Ramos (cell line): ENCODE measurements around the gene SLC13A4.
"Not testable (repeated sequence)": the region's sequence is repeated elsewhere in the genome, so short reads cannot be mapped to it uniquely, and the experiment has no call there.

Source experiments
- in situ Hi-C: fragments of 300-500 bp; cut with MboI; formaldehyde crosslinking; loops from one replicate; pipeline ENCODE4 v1.14.3; 2022; ENCODE audit warnings: low sequenced_read_pairs; ENCODE audit not compliant: unreplicated experiment

The SLC13A4 gene

DNA sequence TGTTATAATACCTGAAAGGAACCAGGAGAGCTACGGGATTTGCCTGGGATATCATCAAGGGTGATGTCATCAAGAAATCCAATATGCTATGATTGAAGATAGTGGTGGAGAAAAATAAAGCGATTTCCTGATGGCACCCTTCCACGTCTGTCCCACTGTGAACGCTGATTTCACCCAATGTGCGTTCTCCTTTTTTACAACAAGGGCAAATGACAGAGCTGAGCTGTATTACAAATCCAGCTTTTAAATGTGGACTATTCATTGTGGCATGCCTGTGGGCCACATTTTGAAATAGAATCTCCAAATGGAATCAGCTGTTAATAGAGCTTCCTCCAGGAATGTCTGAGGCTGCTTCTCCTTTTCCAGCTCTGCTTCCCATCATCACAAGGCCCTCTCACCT lies 23.3 kb downstream of the SLC13A4 start:
- in situ Hi-C loops = no loop called here

DNA sequence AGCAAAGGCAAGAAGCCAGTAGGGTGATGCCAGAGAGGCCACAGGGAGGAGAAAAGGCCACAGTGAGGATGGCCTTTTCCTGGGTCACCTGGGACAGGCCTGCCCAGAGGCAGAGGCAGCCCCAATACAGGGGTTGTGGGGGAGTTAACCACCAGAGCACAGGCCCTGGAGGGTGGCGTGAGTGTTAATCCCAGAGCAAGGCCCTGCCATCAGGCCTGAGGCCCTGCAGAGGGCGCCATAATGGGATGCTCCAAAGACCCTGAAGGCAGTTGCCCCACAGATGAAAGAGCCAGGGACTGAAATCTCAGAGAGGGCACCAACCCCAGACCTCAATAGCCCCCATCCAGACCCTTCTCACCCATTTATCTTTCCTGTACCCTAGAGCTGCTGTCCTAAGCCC lies 23.9 kb downstream of the SLC13A4 start:
- in situ Hi-C loops = no loop called here

DNA sequence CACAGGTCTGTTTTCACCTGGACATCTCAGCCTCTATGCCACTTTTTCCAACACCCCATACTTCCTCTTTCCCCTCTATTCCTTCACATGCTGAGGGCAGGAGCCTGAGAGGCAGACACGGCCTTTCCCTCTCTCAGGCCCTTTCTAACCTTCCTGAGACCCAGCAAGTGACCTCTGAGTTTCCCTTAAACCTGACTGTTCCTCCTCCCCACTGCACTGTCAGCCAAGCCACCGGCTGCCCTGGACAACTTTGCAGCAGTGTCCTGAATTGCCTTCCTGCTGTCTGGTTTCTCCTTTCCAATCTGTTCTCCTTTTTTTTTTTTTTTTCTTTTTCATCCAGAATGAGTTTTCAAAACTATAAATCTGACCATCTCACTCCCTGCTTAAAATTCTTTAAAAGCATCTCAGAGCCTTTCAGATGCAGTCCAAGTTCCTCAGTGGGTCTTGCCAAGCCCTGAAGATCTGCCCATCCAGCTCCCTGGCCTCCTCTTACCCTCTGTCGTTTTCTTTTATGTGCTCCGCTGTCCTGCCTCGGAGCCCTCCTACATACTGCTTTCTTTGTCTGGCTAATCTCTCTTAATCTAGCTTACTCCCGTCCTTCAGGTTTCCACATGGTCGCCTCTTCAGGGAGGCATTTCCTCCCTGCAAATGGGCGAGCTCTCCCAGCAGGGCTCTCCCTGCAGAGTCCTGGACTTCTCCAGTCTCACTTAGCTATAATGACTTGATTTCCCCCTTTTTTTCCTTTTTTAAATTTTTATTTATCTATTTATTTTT lies 30.5 kb downstream of the SLC13A4 start:
- in situ Hi-C loops = no loop called here

DNA sequence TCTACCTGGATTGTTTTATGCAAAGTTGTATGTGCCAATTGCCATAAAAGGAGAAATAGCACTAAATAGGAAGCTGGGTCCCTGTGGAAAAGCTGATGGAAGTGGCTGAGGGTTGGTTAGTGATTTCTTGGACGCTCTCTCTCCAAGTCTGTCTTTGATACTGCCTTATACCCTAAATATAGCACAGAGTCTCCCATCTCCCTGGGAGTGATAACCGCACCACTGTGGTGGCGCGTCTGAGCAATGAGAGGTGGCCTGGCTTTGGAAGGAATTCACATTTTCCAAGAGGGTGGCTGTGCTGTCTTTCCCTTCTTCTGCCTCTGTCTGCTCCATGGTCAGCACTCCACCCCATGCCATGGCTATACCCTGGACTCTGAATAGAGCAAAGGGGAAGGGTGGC lies 34.4 kb downstream of the SLC13A4 start:
- in situ Hi-C loops = no loop called here

DNA sequence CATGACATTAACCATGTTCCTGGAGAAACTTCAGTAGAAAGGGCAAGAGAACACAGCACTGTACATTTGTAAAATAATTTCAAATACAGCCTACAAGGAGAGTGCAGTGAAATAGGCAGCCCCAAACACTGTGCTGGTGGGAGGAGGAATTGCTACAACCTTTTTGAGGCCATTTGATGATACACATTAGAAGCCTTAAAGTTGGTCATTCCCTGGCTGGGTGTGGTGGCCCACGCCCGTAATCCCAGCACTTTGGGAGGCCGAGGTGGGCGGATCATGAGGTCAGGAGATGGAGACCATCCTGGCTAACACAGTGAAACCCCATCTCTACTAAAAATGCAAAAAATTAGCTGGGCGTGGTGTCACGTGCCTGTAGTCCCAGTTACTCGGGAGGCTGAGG lies 35.4 kb downstream of the SLC13A4 start:
- in situ Hi-C loops = not testable (repeated sequence)

DNA sequence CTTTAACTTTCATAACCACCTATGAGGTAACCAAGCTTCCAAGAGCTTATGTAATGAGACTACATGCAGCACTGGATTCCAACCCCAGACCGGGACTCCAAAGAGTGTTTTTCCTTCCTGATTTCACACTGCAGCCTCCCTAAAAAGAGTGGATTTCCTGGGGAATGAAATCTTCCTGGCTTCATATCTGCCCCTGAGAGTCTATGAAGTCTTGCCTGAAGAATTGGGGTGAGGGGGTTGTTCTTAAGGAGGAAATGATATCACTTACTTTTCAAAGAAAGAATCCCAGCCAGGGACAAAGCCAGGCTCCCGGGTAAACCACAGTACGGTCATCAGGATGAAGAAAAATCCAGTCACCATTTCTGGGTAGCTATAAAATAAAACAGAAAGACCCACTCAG lies 35.9 kb downstream of the SLC13A4 start:
- in situ Hi-C loops = no loop called here

DNA sequence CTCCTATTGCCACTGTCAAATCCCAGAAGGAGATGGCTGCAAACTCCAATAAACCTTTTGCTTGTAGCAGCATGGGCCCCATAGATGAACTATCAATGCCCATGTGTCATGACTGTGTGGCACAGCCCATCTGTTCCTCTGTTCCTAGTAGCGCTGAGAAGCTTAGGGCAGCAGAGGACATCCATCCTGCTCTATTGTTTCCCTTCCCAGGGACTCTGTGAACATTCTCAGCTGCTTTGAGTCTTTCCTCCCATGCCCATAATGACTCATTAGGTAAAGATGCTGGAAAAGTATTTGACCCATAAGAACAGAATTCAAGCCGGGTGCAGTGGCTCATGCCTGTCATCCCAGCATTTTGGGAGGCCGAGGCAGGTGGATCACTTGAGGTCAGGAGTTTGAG lies 37.4 kb downstream of the SLC13A4 start:
- in situ Hi-C loops = no loop called here

DNA sequence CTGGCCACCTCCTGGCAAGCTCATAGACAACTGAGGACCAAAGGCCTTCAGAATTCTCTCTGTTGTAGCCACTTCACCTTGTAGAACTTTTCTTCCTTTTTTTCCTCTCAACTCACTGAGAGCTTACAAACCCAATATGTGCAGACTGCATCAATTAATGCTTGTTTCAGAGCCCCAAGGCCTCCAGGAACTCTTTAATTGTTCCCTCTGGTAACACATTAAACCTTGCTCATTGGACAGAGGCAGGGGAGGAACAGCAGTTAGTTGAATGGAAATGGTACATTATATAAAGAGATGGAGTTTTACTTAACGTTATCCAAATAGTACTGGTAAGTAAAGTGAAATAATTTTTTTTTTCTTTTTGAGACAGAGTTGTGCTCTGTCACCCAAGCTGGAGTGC lies 40.5 kb downstream of the SLC13A4 start:
- in situ Hi-C loops = no loop called here

DNA sequence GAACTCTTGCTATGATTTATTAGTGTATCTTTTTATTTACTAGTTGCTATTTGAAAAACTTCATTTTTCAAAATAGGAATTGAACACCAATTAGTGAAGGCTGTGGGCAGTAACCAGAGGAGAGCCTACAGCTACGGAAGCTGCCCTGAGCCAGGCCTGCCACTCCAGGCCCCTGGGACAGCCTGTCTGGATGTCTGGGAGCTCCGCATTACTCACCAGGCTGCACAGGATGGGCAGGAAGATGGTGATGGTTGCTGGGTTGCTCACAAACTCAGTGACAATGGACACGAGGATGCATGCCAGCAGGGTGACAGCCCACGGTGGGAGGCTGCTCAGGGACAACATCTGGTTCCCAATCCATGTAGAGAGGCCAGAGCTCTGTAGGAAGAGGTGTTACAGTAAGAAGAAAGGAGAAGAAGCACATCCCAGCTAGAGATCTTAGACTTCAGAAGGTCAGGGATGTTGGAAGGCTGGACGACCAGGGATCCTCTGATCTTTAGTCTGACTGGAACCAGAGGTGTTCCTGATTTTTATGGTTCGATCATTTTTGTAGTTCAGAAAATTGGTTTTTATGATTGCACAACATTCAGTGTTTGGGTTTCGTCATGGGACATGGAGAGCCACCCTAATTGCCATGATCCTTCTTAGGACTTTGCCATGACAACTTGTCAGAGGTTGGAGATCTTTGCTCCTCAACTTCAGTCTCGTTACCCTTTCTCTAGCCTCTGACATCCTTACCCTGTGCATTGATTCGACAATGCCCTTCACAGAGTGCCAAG lies 42.5 kb downstream of the SLC13A4 start:
- in situ Hi-C loops = no loop called here

DNA sequence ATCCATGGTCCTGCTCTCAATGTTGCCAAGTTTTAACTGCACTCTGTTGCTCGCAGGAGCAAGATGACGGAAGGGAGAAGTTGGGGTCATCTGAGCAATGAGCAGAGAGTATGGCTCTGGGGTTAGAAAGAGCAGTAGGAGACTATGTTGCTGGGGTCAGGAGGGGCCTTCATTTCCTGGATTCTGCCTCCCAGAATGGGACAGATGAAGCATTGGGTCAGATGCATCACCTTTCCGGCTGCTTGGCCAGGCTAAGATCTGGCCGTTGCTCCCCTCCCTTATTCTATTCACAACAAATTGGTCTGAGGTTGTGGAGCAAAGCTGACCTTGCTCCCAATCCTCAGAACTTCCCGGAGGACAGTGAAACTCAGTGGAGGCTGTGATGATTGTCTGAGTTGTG lies 43.3 kb downstream of the SLC13A4 start:
- in situ Hi-C loops = no loop called here

DNA sequence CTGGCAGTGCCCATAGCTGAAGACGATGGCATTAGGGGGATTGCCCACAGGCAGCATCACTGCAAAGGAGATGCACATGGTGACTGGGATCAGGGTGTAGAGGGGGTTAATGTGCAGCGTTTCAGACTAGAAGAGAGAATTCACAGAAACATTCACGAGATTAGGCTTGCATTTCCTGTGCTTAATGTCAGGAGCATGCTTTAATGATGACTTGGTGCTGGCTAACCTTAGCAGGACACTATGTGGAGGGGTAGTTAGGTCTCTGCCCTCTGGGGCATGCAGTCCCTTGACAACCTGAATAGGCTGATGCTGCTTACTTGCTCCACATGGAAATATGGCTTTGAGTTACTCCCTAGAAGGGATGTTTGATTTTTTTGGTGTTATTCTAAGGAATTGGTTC lies 43.9 kb downstream of the SLC13A4 start:
- in situ Hi-C loops = no loop called here

DNA sequence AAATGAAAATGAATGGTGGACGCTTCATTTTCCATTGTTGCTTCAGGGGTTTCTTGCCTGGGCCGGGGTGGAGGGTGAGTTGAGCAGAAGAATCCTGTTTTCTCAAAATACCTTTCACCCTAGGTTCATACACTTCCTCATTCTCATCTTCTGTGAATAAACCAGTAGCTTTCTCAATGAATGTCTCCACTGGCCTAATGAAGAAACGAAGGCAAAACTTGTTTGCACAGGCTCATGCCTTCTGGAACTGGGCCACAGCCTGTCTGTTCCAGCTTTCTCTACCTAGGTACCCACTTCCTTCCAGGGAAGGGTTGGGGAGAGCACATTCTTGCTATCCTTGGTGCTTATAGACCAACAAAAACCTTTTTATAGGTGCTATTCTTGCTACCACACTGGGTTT lies 44.4 kb downstream of the SLC13A4 start:
- in situ Hi-C loops = no loop called here

DNA sequence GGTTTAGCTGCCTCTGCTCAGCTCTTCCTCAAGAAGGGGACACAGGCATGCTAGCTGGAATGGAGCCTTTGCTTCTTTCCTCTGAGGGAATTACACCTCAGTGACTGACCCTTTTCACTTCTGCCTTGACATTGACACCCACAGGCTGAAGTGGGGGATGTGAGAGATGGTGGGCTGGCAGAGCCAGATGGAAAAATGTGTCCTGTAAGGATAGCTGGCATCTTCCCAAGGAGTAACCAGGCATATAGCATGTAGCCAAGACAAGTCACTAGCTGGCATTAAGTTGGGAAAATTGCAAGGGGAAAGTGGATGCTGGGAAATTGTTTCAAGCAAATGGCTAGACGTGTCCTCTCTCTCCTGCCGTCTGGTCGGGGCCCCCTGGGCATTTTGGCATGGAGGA lies 45.8 kb downstream of the SLC13A4 start:
- in situ Hi-C loops = no loop called here

DNA sequence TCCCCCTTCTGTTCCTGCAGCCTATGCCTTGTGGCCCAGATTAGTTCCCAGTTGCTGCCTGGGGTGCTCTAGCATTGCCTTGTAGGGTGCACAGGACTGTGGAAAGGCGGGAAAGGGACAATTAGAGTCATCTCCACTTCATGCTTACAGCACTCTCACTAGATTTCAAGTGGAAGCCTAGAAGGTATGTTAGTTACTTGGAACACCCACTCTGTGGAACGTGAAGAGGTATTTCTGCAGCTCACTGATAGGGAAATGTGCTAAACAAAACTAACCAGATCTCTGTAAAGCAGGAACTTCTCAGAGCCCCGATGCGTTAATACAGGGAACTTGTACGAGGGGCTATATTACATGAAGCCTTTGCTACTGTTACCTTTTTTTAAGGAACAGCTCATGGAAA lies 46.2 kb downstream of the SLC13A4 start:
- in situ Hi-C loops = no loop called here

DNA sequence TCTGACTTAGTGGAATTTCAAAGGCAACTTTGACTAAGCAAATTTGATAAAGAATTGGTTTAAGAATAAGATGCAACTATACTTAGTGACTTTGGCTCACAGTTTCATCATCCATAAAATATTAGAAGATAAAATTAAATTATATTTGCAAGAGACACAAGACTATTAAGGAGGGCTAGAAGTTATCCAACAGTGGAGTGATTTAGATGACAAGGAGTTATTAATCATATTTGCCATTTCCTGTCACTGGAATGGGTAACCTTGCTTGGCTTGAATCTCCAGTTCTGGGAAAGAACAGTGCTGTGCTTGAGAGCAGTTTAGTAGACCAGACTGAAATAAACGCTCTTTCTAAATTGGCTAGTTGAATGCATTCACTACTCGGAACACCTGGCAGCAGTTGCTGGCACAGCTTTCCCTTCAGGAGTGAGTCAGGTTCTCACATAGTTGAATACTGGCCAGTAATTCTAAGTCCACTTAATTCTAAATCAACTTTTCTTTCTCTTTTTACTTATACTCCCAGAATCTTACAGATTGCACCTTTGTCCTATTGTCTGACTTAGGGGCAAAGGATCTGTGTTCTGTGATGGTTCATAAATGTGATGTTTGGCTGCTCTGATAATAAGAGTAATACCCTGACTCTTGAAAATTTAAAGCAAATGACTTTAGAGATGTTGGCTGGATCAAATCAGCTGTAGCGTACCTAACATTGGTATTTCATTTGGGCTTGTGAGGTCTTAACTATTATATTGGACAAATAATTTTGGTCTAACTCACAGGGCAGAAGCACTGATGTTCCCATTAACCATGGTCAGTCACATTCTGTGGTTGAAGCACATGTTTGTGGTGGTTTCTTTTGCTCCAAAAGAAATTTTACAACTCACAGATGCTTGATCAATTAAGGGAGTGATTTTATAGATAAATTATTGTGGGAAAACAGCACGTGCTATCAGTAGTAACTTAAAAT lies 49.1 kb downstream of the SLC13A4 start:
- in situ Hi-C loops = no loop called here

DNA sequence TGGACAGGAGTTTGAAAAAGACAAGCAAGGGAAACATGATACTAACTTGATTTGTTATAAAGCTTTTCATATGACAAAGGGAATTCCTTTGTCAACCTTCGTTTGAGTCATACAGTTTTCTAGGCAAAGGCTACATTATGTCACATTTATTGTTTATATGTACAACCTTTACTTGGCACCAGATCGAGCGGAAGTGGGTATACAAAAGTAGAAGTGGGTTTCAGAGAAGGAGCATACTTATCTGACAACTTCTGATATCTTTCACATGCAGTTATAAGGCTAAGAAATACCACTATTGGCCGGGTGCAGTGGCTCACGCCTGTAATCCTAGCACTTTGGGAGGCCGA lies 54.7 kb downstream of the SLC13A4 start:
- in situ Hi-C loops = no loop called here

DNA sequence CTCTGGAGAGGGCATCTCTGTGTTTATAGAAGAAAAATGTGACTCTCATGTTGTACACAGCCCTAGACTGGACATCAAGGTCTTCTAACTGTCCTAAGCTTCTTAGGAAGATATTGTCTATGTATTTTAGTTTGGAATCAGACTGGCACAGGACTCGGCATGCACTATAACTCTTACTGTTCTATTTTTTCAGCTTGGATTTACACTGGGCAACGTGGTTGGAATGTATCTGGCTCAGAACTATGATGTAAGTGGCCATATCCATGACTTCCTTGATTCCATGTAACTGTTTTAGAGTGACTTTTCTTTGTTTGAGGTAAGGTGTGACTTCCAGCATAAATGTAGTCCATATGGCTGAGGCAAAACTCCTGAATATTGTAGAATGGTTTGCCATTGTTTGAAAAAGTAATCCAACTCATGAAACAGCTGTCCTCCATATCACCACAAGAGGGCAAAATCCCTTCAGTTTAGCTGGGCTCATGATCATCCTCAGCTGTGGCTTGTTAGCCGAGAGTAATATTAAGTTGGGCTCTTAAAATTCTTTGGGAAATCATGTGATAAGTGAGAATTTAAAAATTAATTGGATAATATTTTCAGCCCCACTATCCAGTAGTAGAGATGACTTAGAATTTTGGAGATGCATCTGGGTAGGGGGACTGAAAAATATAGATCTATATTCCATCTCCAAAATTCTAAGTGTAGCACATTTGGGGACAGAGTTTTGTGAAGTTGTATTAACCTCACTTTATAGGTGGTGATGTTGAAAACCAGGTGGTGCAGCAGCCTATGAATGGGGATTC lies 55.2 kb downstream of the SLC13A4 start:
- in situ Hi-C loops = no loop called here

DNA sequence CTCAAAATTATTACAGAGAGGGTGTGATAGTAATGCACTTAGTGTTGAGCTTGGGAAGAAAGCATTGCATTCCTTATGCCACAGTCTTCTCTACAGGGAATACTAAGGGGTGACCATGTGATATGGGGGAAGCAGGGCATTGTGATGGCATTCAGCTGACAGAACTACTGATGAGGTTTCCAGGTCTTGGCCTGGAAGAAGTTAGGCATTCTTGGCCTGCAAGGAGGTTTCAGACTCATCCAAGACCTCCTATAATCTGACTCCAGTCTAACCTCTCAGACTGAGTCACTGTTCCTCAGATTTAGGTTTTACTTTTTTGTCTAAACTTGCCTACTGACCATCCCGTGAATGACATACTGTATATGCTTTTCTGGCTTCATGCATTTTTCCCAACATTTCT lies 57.8 kb downstream of the SLC13A4 start:
- in situ Hi-C loops = no loop called here

DNA sequence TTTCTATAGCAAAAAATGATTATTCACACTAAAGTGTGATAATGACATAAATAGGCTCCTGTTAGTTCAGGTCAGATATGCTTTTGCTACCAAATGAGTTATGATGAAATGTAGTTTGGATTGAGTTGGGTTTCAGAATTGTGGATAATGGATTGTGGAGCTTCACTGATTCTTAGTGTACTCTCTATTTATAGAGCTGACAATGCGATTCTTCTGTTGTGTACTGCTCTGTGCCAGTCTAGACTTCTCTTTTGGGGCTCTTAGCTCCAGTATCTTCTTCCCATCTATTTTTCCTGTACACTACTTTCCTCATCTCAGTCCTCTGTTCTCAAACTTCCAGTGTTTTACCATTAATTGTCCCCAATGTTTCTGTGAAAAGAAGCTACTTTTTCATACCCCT lies 58.2 kb downstream of the SLC13A4 start:
- in situ Hi-C loops = no loop called here

DNA sequence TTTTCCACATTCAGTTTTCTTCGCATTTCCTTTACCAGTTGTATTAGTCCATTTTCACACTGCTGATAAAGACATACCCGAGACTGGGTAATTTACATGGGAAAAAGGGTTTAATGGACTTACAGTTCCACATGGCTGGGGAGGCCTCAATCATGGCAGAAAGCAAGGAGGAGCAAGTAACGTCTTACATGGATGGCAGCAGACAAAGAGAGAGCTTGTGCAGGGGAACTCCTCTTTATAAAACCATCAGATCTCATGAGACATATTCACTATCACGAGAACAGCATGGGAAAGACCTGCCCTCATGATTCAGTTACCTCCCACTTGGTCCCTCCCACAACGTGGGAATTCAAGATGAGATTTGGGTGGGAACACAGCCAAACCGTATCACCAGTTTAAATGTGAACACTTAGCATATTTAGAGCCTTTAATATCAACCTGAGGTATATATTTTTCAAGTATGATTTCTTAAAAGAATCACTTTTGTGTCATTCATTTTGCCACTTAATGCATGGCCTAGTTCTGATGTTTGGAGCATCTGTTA lies 59.1 kb downstream of the SLC13A4 start:
- in situ Hi-C loops = not testable (repeated sequence)
